Loucy (cell line): ENCODE results near the gene ACOT2.

Source experiments
- H2AFZ ChIP-seq: fragments of 200-600 bp; sonication (generic); 2 replicates; pipeline ENCODE4 v1.6.0; 2016; ENCODE audit warnings: antibody characterized with exemption, mild to moderate bottlenecking, low read length, moderate library complexity
- H3F3A ChIP-seq: fragments of 200-600 bp; 2 replicates; pipeline ENCODE4 v1.6.0; 2016; ENCODE audit warnings: antibody characterized with exemption, low read depth, mild to moderate bottlenecking
- H3K27me3 ChIP-seq: fragments of 200-600 bp; sonication (generic); 2 replicates; pipeline ENCODE4 v1.6.1; 2014; ENCODE audit warnings: low read length, mild to moderate bottlenecking; ENCODE audit not compliant: insufficient read depth, poor library complexity, severe bottlenecking
- H3K36me3 ChIP-seq: fragments of 200-600 bp; sonication (generic); 2 replicates; pipeline ENCODE4 v1.6.1; 2016; ENCODE audit warnings: low read length; ENCODE audit not compliant: insufficient read depth
- H3K4me1 ChIP-seq: fragments of 200-600 bp; sonication (generic); 2 replicates; pipeline ENCODE4 v1.5.1; 2014; ENCODE audit warnings: low read length, mild to moderate bottlenecking; ENCODE audit not compliant: insufficient read depth, poor library complexity, severe bottlenecking
- H3K4me2 ChIP-seq: fragments of 200-600 bp; sonication (generic); 2 replicates; pipeline ENCODE4 v1.6.0; 2014; ENCODE audit warnings: antibody characterized with exemption, low read length, low read depth, mild to moderate bottlenecking; ENCODE audit not compliant: poor library complexity, severe bottlenecking
- H3K4me3 ChIP-seq: fragments of 200-600 bp; sonication (generic); 2 replicates; pipeline ENCODE4 v1.5.1; 2014; ENCODE audit warnings: low read length, mild to moderate bottlenecking, mixed read lengths; ENCODE audit not compliant: poor library complexity, severe bottlenecking
- H3K79me2 ChIP-seq: fragments of 200-600 bp; sonication (generic); 2 replicates; pipeline ENCODE4 v1.6.1; 2014; ENCODE audit warnings: low read length; ENCODE audit not compliant: insufficient read depth
- H3K9ac ChIP-seq: fragments of 200-600 bp; sonication (generic); 2 replicates; pipeline ENCODE4 v1.6.0; 2014; ENCODE audit warnings: mild to moderate bottlenecking, low read depth, low read length, moderate library complexity; ENCODE audit not compliant: poor library complexity, severe bottlenecking
- H3K9me2 ChIP-seq: fragments of 200-600 bp; sonication (generic); replicated peaks from 2 replicates; pipeline ENCODE4 v1.6.1; 2016; ENCODE audit warnings: low read depth, low read length, mixed read lengths
- H3K9me3 ChIP-seq: fragments of 200-600 bp; sonication (generic); 2 replicates; pipeline ENCODE4 v1.6.1; 2014; ENCODE audit warnings: mild to moderate bottlenecking, antibody characterized with exemption, low read length, low read depth; ENCODE audit not compliant: insufficient read depth
- H4K20me1 ChIP-seq: fragments of 200-600 bp; sonication (generic); 2 replicates; pipeline ENCODE4 v1.6.0; 2014; ENCODE audit warnings: antibody characterized with exemption, low read length, mild to moderate bottlenecking; ENCODE audit not compliant: insufficient read depth, poor library complexity, severe bottlenecking
- CTCF ChIP-seq: fragments of 200-600 bp; sonication (generic); conservative IDR thresholded peaks from 2 replicates; pipeline ENCODE4 v1.5.1; 2014; ENCODE audit warnings: mild to moderate bottlenecking, antibody characterized with exemption, low read length
- EZH2phosphoT487 ChIP-seq: fragments of 200-600 bp; IDR thresholded peaks from 2 replicates; pipeline ENCODE4 v1.6.1; 2018; ENCODE audit warnings: antibody characterized with exemption, mild to moderate bottlenecking, moderate library complexity, borderline replicate concordance

Gene ACOT2

GRCh38 chr14:73594491-73594890 lies 25.5 kb downstream of the ACOT2 start:
- Histone ChIP-seq H3K4me2 (no peak overlapping the region), H3K9me3 (no peaks in the 10 kb centered on the region), H3K27me3 (no peaks in the 10 kb centered on the region), H3K79me2 (no peaks in the 10 kb centered on the region), H3K9me2 (no peaks in the 10 kb centered on the region), H3K4me3 (no peak overlapping the region), H2AFZ (no peak overlapping the region), H3K4me1 (no peaks in the 10 kb centered on the region), H4K20me1 (no peaks in the 10 kb centered on the region), H3K9ac (no peak overlapping the region), H3F3A (no peaks in the 10 kb centered on the region), H3K36me3 (no peaks in the 10 kb centered on the region)
- TF ChIP-seq CTCF (no peak), EZH2phosphoT487 (no peak)

GRCh38 chr14:73599499-73599898 lies 30.5 kb downstream of the ACOT2 start:
- Histone ChIP-seq H3K4me3 (no peak overlapping the region), H3K4me2 (no peak overlapping the region), H3K36me3 (no peaks in the 10 kb centered on the region), H3K4me1 (no peaks in the 10 kb centered on the region), H2AFZ (no peak overlapping the region), H3K9me3 (no peaks in the 10 kb centered on the region), H3K9me2 (no peaks in the 10 kb centered on the region), H4K20me1 (no peaks in the 10 kb centered on the region), H3K79me2 (no peaks in the 10 kb centered on the region), H3F3A (no peaks in the 10 kb centered on the region), H3K9ac (no peak overlapping the region), H3K27me3 (no peaks in the 10 kb centered on the region)
- TF ChIP-seq EZH2phosphoT487 (no peak), CTCF (no peak)

- TF ChIP-seq CTCF (no peak), EZH2phosphoT487 (no peak)
- Histone ChIP-seq H2AFZ (no peak overlapping the region), H3K4me2 (no peak overlapping the region), H3K79me2 (no peaks in the 10 kb centered on the region), H3K36me3 (no peaks in the 10 kb centered on the region), H3K9me2 (no peaks in the 10 kb centered on the region), H3F3A (no peaks in the 10 kb centered on the region), H4K20me1 (no peaks in the 10 kb centered on the region), H3K9me3 (no peaks in the 10 kb centered on the region), H3K27me3 (no peaks in the 10 kb centered on the region), H3K4me3 (no peak overlapping the region), H3K9ac (no peak overlapping the region), H3K4me1 (no peaks in the 10 kb centered on the region)
These were observed 34.0 kb downstream of the ACOT2 start for GRCh38 chr14:73602994-73603393.
